SU-DHL-6 (cell line): ENCODE data around the gene VWCE.

Experiments used
- H2AFZ ChIP-seq: fragments of 200-600 bp; sonication (generic); 2 replicates; pipeline ENCODE4 v1.6.1; 2014; ENCODE audit warnings: low read depth, mild to moderate bottlenecking, moderate library complexity, mixed read lengths, antibody characterized with exemption, low read length; ENCODE audit not compliant: severe bottlenecking
- H3F3A ChIP-seq: fragments of 200-600 bp; shearing (Covaris generic); 2 replicates; pipeline ENCODE4 v1.6.0; 2016; ENCODE audit warnings: antibody characterized with exemption, mild to moderate bottlenecking; ENCODE audit not compliant: insufficient read depth
- H3K27ac ChIP-seq: fragments of 200-600 bp; sonication (generic); 2 replicates; pipeline ENCODE4 v1.5.1; 2016; ENCODE audit warnings: low read depth, mild to moderate bottlenecking, low read length, moderate library complexity, mixed read lengths
- H3K27me3 ChIP-seq: fragments of 200-600 bp; sonication (generic), shearing (Covaris generic); 2 replicates; pipeline ENCODE4 v1.6.0; 2014; ENCODE audit warnings: mild to moderate bottlenecking, low read length
- H3K36me3 ChIP-seq: fragments of 200-600 bp; sonication (generic); 2 replicates; pipeline ENCODE4 v1.6.1; 2014; ENCODE audit warnings: mild to moderate bottlenecking, low read length, mixed read lengths
- H3K4me2 ChIP-seq: fragments of 300-600, 200-600 bp; shearing (Covaris generic), sonication (generic); 2 replicates; pipeline ENCODE4 v1.6.0; 2014; ENCODE audit warnings: low read length, low read depth, mild to moderate bottlenecking; ENCODE audit not compliant: poor library complexity, severe bottlenecking
- H3K4me3 ChIP-seq: fragments of 200-600 bp; sonication (generic); 2 replicates; pipeline ENCODE4 v1.5.1; 2014; ENCODE audit warnings: antibody characterized with exemption, low read length, mild to moderate bottlenecking, mixed read lengths; ENCODE audit not compliant: insufficient read depth, poor library complexity, severe bottlenecking
- H3K79me2 ChIP-seq: fragments of 200-600 bp; sonication (generic); 2 replicates; pipeline ENCODE4 v1.6.1; 2014; ENCODE audit warnings: mild to moderate bottlenecking, low read length, moderate library complexity; ENCODE audit not compliant: insufficient read depth
- H3K9ac ChIP-seq: fragments of 200-600 bp; sonication (generic); 2 replicates; pipeline ENCODE4 v1.7.0; 2014; ENCODE audit warnings: mild to moderate bottlenecking, low read length
- H3K9me2 ChIP-seq: fragments of 200-600 bp; sonication (generic); replicated peaks from 2 replicates; pipeline ENCODE4 v1.6.1; 2014; ENCODE audit warnings: low read length; ENCODE audit not compliant: insufficient read depth
- H3K9me3 ChIP-seq: fragments of 200-600 bp; sonication (generic); 2 replicates; pipeline ENCODE4 v1.6.1; 2014; ENCODE audit warnings: low read length, mixed read lengths; ENCODE audit not compliant: insufficient read depth
- H4K20me1 ChIP-seq: fragments of 200-600 bp; sonication (generic); 2 replicates; pipeline ENCODE4 v1.6.1; 2014; ENCODE audit warnings: low read depth, mild to moderate bottlenecking, antibody characterized with exemption, low read length, moderate library complexity, mixed read lengths
- CTCF ChIP-seq: fragments of 200-600 bp; sonication (generic); IDR thresholded peaks from one replicate; pipeline ENCODE4 v1.5.1; 2017; ENCODE audit warnings: antibody characterized with exemption, mild to moderate bottlenecking, low read length, moderate library complexity; ENCODE audit not compliant: insufficient read depth, poor library complexity, severe bottlenecking
- EZH2phosphoT487 ChIP-seq: fragments of 200-600 bp; sonication (generic), shearing (Covaris generic); conservative IDR thresholded peaks from 2 replicates; pipeline ENCODE4 v1.6.1; 2018; ENCODE audit warnings: mild to moderate bottlenecking, antibody characterized with exemption, low read length, moderate library complexity, mixed read lengths

Gene VWCE

GRCh38 chr11:61294717-61295595, at the start of gene VWCE:
Gene VWCE, minus strand, starts transcription at chr11:61295316. Its CDS starts 279 bp downstream, at chr11:61295037.
- Histone ChIP-seq H3K9me3 (no peaks in the 10 kb centered on the region), H3K4me3 (peak within 1 kb of the TSS; percentile 81), H4K20me1 (no peaks in the 10 kb centered on the region), H3K27ac (peak within 1 kb of the TSS; percentile 88), H3K9me2 (no peaks in the 10 kb centered on the region), H3K36me3 (no peaks in the 10 kb centered on the region), H3K27me3 (no peaks in the 10 kb centered on the region), H3K79me2 (peaks cover 34% of the 10 kb centered on the region), H3K9ac (peak within 1 kb of the TSS; percentile 99), H3K4me2 (peak within 1 kb of the TSS; percentile 99), H3F3A (peaks cover 16% of the 10 kb centered on the region), H2AFZ (peak within 1 kb of the TSS; percentile 83)
- TF ChIP-seq CTCF = no peak

GRCh38 chr11:61343792-61344745, 49.0 kb upstream of the VWCE start:
- H3K9me2 ChIP-seq = no peaks in the 10 kb centered on the region
- H3K79me2 ChIP-seq = no peaks in the 10 kb centered on the region
- no peaks in the 10 kb centered on the region for H3K36me3 ChIP-seq
- H3K27me3 ChIP-seq = no peaks in the 10 kb centered on the region
- H3K4me2 ChIP-seq = no peak overlapping the region
- no peaks in the 10 kb centered on the region for H3K9me3 ChIP-seq
- H4K20me1 ChIP-seq = no peaks in the 10 kb centered on the region
- no peaks in the 10 kb centered on the region for H3F3A ChIP-seq
- no peak for TF ChIP-seq EZH2phosphoT487
- TF ChIP-seq CTCF = no peak
- no peak overlapping the region for H3K27ac ChIP-seq
- H3K9ac ChIP-seq = no peak overlapping the region
- no peak overlapping the region for H3K4me3 ChIP-seq
- H2AFZ ChIP-seq = no peak overlapping the region

- no peak overlapping the region for H2AFZ ChIP-seq
- H3K79me2 ChIP-seq = no peaks in the 10 kb centered on the region
- H3K9me3 ChIP-seq = no peaks in the 10 kb centered on the region
- H4K20me1 ChIP-seq = no peaks in the 10 kb centered on the region
- H3K27me3 ChIP-seq = no peaks in the 10 kb centered on the region
- H3K9me2 ChIP-seq = no peaks in the 10 kb centered on the region
- H3K9ac ChIP-seq = no peak overlapping the region
- H3K4me3 ChIP-seq = no peak overlapping the region
- H3F3A ChIP-seq = no peaks in the 10 kb centered on the region
- TF ChIP-seq CTCF (no peak), EZH2phosphoT487 (no peak)
- no peak overlapping the region for H3K4me2 ChIP-seq
- H3K27ac ChIP-seq = no peak overlapping the region
- no peaks in the 10 kb centered on the region for H3K36me3 ChIP-seq
Measured at GRCh38 chr11:61342207-61342803, 47.2 kb upstream of the VWCE start.
